Loucy (cell line): ENCODE data around the gene NOD2.
A peak's percentile ranks its signal among the peaks of the same experiment; 100 is the strongest.

Experiments used
- H2AFZ ChIP-seq: fragments of 200-600 bp; sonication (generic); 2 replicates; pipeline ENCODE4 v1.6.0; 2016; ENCODE audit warnings: antibody characterized with exemption, mild to moderate bottlenecking, low read length, moderate library complexity
- H3F3A ChIP-seq: fragments of 200-600 bp; 2 replicates; pipeline ENCODE4 v1.6.0; 2016; ENCODE audit warnings: antibody characterized with exemption, low read depth, mild to moderate bottlenecking
- H3K27me3 ChIP-seq: fragments of 200-600 bp; sonication (generic); 2 replicates; pipeline ENCODE4 v1.6.1; 2014; ENCODE audit warnings: low read length, mild to moderate bottlenecking; ENCODE audit not compliant: insufficient read depth, poor library complexity, severe bottlenecking
- H3K36me3 ChIP-seq: fragments of 200-600 bp; sonication (generic); 2 replicates; pipeline ENCODE4 v1.6.1; 2016; ENCODE audit warnings: low read length; ENCODE audit not compliant: insufficient read depth
- H3K4me1 ChIP-seq: fragments of 200-600 bp; sonication (generic); 2 replicates; pipeline ENCODE4 v1.5.1; 2014; ENCODE audit warnings: low read length, mild to moderate bottlenecking; ENCODE audit not compliant: insufficient read depth, poor library complexity, severe bottlenecking
- H3K4me2 ChIP-seq: fragments of 200-600 bp; sonication (generic); 2 replicates; pipeline ENCODE4 v1.6.0; 2014; ENCODE audit warnings: antibody characterized with exemption, low read length, low read depth, mild to moderate bottlenecking; ENCODE audit not compliant: poor library complexity, severe bottlenecking
- H3K4me3 ChIP-seq: fragments of 200-600 bp; sonication (generic); 2 replicates; pipeline ENCODE4 v1.5.1; 2014; ENCODE audit warnings: low read length, mild to moderate bottlenecking, mixed read lengths; ENCODE audit not compliant: poor library complexity, severe bottlenecking
- H3K79me2 ChIP-seq: fragments of 200-600 bp; sonication (generic); 2 replicates; pipeline ENCODE4 v1.6.1; 2014; ENCODE audit warnings: low read length; ENCODE audit not compliant: insufficient read depth
- H3K9ac ChIP-seq: fragments of 200-600 bp; sonication (generic); 2 replicates; pipeline ENCODE4 v1.6.0; 2014; ENCODE audit warnings: mild to moderate bottlenecking, low read depth, low read length, moderate library complexity; ENCODE audit not compliant: poor library complexity, severe bottlenecking
- H3K9me2 ChIP-seq: fragments of 200-600 bp; sonication (generic); replicated peaks from 2 replicates; pipeline ENCODE4 v1.6.1; 2016; ENCODE audit warnings: low read depth, low read length, mixed read lengths
- H3K9me3 ChIP-seq: fragments of 200-600 bp; sonication (generic); 2 replicates; pipeline ENCODE4 v1.6.1; 2014; ENCODE audit warnings: mild to moderate bottlenecking, antibody characterized with exemption, low read length, low read depth; ENCODE audit not compliant: insufficient read depth
- H4K20me1 ChIP-seq: fragments of 200-600 bp; sonication (generic); 2 replicates; pipeline ENCODE4 v1.6.0; 2014; ENCODE audit warnings: antibody characterized with exemption, low read length, mild to moderate bottlenecking; ENCODE audit not compliant: insufficient read depth, poor library complexity, severe bottlenecking
- EZH2phosphoT487 ChIP-seq: fragments of 200-600 bp; IDR thresholded peaks from 2 replicates; pipeline ENCODE4 v1.6.1; 2018; ENCODE audit warnings: antibody characterized with exemption, mild to moderate bottlenecking, moderate library complexity, borderline replicate concordance
- TF ChIP-seq, protein P1 (sequence below): fragments of 200-600 bp; sonication (generic); conservative IDR thresholded peaks from 2 replicates; pipeline ENCODE4 v1.5.1; 2014; ENCODE audit warnings: mild to moderate bottlenecking, antibody characterized with exemption, low read length

NOD2 gene

DNA sequence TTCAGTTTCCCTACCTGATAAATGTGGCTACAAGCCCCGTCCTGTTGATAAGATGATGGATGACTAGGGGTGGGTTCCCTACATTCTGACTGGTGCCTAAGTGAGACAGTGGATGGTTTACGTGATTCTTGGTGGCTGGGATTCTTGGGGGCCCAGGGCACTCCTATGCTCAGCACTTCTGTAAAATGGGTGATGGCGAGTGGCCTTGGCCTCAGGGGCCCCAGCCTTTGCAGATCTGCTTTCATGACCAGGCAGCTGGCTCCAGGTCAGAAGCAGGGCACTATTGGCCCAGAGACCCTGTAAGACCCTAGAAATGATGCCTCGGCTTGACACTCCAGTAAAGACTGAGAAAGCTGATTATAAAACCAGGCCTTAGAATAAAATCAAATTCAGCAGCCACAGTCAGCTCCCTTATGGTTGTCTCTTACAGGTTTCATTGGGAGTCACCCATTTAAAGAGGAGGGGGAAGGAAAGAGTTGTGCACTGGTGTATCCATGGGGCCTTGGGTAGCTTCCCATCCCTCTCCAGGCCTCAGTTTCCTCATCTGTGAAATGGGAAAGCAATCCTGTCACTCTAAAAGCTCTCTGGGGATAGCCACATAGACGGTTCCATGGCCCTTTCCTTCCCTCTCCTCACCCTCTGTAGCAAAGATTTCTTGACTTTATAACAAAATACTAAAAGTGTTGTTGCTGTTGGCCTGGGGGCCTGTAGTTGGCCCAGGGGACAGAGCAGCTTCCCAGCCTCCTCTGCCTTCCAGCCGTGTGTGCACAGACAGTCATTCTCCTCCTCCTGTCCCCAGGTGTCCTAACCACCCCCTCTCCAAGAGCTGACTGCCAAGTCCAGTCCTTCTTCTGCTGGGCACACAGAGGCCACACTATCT lies 13.5 kb upstream of the NOD2 start:
- no peaks in the 10 kb centered on the region for H3F3A ChIP-seq
- H3K79me2 ChIP-seq = peaks cover 45% of the 10 kb centered on the region
- peak overlapping the region; percentile 79 for H3K4me3 ChIP-seq
- H4K20me1 ChIP-seq = peaks cover 4% of the 10 kb centered on the region
- TF ChIP-seq EZH2phosphoT487 = no peak
- TF ChIP-seq, protein P1, sequence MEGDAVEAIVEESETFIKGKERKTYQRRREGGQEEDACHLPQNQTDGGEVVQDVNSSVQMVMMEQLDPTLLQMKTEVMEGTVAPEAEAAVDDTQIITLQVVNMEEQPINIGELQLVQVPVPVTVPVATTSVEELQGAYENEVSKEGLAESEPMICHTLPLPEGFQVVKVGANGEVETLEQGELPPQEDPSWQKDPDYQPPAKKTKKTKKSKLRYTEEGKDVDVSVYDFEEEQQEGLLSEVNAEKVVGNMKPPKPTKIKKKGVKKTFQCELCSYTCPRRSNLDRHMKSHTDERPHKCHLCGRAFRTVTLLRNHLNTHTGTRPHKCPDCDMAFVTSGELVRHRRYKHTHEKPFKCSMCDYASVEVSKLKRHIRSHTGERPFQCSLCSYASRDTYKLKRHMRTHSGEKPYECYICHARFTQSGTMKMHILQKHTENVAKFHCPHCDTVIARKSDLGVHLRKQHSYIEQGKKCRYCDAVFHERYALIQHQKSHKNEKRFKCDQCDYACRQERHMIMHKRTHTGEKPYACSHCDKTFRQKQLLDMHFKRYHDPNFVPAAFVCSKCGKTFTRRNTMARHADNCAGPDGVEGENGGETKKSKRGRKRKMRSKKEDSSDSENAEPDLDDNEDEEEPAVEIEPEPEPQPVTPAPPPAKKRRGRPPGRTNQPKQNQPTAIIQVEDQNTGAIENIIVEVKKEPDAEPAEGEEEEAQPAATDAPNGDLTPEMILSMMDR = no peak
- peaks cover 8% of the 10 kb centered on the region; the same call in 1 of the 2 replicates for H3K36me3 ChIP-seq
- no peaks in the 10 kb centered on the region for H3K9me3 ChIP-seq
- H3K4me1 ChIP-seq = peaks cover 57% of the 10 kb centered on the region
- H2AFZ ChIP-seq = no peak overlapping the region
- no peaks in the 10 kb centered on the region for H3K27me3 ChIP-seq
- H3K9me2 ChIP-seq = no peaks in the 10 kb centered on the region
- peak overlapping the region; percentile 97 for H3K9ac ChIP-seq
- H3K4me2 ChIP-seq = peak overlapping the region; percentile 92

DNA sequence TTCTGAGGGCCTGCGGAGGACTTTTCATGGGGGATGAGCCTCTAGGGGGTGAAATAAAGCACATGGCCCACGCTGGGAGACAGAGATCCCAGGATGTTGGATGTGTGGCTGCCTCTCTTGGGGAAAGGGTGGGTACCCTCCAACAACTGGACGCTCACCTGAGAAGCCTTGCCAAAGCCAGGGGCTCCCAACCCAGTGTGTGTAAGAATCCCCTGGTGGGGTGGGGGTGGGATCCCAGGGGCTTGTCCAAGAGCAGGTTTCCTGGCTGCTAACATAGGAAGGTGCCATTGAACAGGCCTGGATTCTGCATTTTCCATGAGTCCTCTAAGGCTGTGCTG lies 12.9 kb upstream of the NOD2 start:
- Histone ChIP-seq H3K27me3 (no peaks in the 10 kb centered on the region), H4K20me1 (peaks cover 4% of the 10 kb centered on the region), H3K79me2 (peaks cover 45% of the 10 kb centered on the region), H2AFZ (no peak overlapping the region), H3K4me3 (peak overlapping the region; percentile 79), H3K9me2 (no peaks in the 10 kb centered on the region), H3K9me3 (no peaks in the 10 kb centered on the region), H3K9ac (peak overlapping the region; percentile 97), H3K4me2 (peak overlapping the region; percentile 92), H3K4me1 (peaks cover 63% of the 10 kb centered on the region), H3F3A (no peaks in the 10 kb centered on the region), H3K36me3 (peaks cover 2% of the 10 kb centered on the region; the same call in 1 of the 2 replicates)
- TF ChIP-seq EZH2phosphoT487 = no peak
- TF ChIP-seq, protein P1 = no peak

DNA sequence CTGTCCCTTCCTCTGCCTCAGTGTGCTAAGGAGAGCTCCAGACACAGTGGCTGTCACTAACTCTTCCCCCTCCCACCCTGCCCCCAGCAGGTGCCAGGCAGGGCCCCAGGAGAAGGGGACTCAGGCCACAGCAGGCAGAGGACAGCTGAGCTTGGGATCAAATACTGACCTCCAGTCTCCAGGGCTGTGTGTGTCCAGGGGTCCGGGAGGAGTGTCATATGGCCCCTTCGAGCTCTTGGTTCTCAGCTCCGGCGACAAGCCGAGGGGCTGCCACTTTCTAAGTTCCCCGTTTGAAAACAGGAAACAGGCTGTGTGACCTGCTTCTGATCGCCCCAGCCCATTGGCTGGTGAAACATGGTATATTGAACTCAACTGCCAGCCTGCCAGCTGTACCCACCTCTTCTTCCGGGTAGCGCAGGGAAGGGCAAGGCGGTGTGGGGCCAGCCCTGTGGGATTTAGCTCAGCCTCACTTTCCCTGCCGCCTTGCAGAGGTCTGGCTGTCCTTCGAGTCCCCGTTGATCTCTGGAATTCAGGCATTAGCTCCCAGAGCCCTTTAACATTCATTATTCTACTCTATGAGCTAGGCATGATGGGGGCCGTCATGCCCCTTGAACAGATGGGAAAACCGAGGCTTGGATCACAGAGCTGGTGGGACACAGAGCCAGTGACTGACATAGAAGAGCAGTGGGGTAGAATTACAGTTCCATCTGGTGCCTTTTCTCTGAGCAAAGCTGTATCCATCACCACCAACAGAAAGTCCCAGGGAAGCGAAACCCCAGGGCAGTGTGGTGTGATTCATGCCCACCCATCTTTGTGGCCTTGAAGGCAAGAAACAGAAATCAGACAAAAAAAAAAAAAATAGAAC lies 12.2 kb upstream of the NOD2 start, which contains the start of gene SNX20:
Gene SNX20 (minus strand): TSS at position 292 of the 865 bp plus-strand sequence. CDS start 3,786 bp downstream, outside the sequence.
- TF ChIP-seq EZH2phosphoT487 = no peak
- TF ChIP-seq, protein P1 = no peak
- Histone ChIP-seq H3K36me3 (no peaks in the 10 kb centered on the region; the same call in 1 of the 2 replicates), H3K27me3 (no peaks in the 10 kb centered on the region), H4K20me1 (peaks cover 4% of the 10 kb centered on the region), H3K9me2 (no peaks in the 10 kb centered on the region), H2AFZ (no peak within 1 kb of the TSS), H3K79me2 (peaks cover 45% of the 10 kb centered on the region), H3K9me3 (no peaks in the 10 kb centered on the region), H3F3A (no peaks in the 10 kb centered on the region), H3K4me2 (peak within 1 kb of the TSS; percentile 92), H3K4me3 (peak within 1 kb of the TSS; percentile 79), H3K9ac (peak within 1 kb of the TSS; percentile 97), H3K4me1 (peaks cover 68% of the 10 kb centered on the region)
